Loucy (cell line): ENCODE data around the gene CBX2.

ENCODE experiments used
- EZH2phosphoT487 ChIP-seq: fragments of 200-600 bp; IDR thresholded peaks from 2 replicates; pipeline ENCODE4 v1.6.1; 2018; ENCODE audit warnings: antibody characterized with exemption, mild to moderate bottlenecking, moderate library complexity, borderline replicate concordance
- TF ChIP-seq, protein P1 (sequence below): fragments of 200-600 bp; sonication (generic); conservative IDR thresholded peaks from 2 replicates; pipeline ENCODE4 v1.5.1; 2014; ENCODE audit warnings: mild to moderate bottlenecking, antibody characterized with exemption, low read length

DNA sequence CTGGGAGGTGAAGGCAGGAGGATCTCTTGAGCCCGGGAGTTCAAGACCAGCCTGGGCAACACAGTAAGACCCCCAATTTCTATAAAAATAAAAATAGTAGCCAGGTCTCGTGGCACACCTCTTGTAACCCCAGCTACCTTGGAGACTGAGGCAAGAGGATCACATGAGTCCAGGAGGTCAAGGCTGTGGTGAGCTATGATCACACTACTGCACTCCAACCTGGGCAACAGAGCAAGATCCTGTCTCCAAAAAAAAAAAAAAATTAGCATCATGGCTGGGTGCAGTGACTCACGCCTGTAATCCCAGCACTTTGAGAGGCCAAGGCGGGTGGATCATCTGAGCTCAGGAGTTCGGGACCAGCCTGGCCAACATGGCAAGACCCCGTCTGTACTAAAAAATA lies 6.7 kb upstream of the CBX2 start:
- TF ChIP-seq, protein P1, sequence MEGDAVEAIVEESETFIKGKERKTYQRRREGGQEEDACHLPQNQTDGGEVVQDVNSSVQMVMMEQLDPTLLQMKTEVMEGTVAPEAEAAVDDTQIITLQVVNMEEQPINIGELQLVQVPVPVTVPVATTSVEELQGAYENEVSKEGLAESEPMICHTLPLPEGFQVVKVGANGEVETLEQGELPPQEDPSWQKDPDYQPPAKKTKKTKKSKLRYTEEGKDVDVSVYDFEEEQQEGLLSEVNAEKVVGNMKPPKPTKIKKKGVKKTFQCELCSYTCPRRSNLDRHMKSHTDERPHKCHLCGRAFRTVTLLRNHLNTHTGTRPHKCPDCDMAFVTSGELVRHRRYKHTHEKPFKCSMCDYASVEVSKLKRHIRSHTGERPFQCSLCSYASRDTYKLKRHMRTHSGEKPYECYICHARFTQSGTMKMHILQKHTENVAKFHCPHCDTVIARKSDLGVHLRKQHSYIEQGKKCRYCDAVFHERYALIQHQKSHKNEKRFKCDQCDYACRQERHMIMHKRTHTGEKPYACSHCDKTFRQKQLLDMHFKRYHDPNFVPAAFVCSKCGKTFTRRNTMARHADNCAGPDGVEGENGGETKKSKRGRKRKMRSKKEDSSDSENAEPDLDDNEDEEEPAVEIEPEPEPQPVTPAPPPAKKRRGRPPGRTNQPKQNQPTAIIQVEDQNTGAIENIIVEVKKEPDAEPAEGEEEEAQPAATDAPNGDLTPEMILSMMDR: no peak
- no peak for TF ChIP-seq EZH2phosphoT487
